Measurements from ENCODE around the gene DNAH9.

The DNAH9 gene

DNA sequence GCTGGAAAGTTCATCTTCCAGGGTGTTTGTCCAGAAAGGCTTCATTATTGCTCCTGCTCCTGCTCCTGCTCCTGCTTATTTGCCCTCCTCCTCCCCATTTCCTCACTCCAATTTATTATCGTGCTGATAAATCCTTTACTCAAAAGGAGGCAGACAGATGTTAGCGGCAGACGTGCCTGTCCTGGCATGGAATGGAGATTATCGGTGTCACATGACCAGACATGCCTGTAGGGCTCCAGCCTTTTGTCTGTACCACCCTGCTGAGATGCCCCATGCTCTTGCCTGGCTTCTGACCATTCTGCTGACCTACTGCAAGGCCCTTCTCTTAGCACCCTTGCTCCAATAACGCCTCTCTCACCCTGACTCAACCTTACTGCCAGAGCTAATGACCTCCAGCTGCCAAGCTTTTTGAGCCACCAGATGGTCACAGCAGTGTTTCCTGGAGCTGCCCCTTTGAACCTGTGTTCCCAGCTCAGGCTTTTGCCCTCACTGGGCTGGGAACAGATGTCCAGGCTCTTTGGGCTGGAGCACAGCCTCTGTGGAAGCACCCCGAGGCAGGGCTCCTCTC lies 12.8 kb downstream of the DNAH9 start:
- DNase-seq (ENCODE audit: low spot score), result peak; percentile 34

DNA sequence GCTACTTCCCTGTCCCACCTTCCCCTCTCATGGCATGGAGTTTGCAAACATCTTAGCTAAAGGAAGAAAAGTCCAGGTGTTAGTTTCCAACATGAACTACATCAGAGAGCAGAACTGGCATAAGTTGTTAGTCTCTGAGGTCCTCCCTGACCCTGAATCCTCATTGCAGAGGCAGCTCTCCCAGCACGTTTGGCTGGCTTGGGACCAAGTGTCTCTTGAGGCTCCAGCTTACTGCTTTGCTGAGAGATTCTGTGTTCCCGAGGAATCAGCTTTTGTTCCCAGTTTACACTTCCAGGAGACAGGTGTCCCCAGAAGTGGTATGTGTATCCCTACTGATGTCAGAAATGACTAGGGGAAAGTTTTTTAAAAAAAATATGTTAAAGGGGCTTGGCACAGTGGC lies 14.7 kb downstream of the DNAH9 start:
- DNase-seq (ENCODE audit: low spot score), result no peak

DNA sequence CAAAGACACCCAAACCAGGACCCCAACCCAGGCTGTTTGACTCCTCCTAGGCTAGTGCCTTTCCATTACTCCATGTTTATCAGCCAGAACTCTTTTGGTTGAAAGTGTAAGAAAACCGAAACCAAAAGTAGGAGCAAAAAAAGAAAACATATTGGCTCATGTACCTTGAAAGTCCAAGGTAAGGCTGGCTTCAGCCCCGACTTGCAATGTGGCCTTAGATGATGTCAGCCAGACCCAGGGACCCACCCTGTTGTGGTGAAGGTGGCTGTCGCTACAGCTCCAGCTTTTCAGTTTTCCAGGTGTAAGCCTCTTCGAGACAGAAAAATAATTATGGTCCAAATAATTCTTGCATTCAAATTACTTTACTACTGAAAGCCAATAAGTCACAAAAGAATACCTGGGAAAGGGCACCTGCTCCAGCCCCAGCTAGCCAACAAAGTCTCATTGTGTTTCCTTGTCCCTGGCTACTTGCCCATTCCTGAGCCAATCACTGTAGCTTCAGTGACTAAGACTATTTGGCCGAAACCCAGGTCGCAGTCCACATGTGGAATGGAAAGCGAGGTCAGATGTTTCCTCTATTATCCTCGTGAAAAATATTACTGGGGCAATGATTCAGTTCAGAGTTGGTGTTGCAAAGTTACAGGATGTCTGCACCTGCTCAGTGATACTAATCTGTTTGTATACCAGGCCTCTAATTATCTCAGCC lies 20.7 kb downstream of the DNAH9 start:
- DNase-seq (ENCODE audit: low spot score), result no peak

DNA sequence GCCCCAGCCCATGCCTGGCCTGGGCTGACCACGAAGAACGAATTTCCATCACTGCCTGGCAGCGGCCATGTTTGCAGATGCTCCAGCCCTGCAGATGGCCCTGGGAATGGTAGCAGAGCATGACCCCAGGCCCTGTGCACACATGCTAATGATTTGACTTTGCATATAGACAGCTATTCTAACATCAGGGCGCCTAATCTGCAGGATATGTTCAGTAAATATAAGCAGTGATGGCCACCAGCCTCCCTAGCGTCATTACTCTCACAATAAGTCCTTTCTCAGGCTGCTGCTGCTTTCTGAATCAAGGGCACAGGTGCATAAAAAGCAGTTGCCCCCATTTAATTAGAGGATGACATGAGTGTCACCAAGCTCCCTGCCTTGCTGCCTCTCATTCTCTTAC lies 24.2 kb downstream of the DNAH9 start:
- DNase-seq (ENCODE audit: low spot score), result no peak

DNA sequence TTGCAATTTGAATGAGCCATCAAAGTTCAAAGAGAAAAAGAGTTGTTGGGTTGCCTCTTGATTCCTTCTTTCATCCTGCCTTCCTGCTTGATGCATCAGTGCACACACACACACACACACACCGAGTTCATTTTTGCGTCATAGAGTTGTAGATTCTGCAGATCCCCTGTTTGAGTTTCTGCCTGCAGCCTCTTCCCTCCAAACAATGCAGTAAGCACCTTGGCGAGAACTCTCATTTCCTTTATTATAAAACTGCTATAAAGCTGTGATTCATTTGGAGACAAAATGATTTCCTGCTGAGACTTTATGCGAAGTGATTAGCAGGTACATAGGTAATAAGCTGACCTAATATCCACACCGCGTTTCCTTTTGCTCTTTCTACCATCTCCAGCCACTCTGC lies 26.7 kb downstream of the DNAH9 start:
- no peak for DNase-seq (ENCODE audit: low spot score)

DNA sequence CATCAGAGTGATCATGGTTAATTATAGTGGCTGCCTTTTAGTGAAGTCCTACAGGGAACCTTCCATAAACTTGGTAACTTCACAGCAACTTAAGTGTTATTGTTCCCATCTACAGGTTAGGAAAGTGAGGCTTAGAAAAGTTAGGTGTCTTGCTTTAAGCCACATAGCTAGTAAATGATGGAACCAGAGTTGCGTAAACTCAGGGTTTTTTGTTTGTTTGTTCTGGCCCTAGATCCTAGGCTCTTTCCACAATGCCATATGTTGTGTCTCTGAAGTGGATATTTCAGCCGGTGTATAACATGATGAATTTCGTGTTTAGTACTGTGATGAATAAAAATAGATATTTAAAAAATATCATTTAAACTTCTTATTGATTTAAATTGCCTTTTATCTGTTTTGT lies 27.6 kb downstream of the DNAH9 start:
- DNase-seq (ENCODE audit: low spot score), result no peak

DNA sequence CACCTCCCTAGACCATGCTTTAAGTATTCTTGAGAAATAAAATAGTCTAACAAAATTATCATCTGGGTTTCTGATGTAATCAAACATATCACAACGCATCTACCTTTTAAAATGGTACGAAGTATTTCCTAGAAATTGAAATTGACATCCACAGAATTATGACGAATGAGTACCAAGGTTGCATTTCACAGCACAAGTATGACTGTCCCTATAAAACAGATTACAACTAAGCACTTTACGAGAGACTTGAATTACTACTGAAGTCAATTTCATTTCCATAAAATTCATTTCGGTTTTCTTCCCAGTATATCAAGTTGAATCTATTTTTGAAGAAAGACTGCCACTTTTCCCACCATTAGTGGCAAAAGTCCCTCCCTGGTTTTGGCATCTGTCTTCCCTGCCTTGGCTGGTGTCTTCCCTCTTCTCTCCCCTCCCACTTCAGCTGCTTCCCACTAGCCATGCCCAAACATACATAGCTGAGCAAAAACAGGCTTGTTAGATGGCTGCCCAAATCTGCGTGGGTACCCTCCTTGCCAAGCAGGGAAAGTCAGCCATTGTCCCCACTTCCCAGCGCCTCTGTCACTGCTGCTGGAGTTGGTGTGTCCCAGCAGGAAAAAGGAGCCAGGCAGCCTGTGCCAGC lies 29.2 kb downstream of the DNAH9 start:
- no peak for DNase-seq (ENCODE audit: low spot score)

DNA sequence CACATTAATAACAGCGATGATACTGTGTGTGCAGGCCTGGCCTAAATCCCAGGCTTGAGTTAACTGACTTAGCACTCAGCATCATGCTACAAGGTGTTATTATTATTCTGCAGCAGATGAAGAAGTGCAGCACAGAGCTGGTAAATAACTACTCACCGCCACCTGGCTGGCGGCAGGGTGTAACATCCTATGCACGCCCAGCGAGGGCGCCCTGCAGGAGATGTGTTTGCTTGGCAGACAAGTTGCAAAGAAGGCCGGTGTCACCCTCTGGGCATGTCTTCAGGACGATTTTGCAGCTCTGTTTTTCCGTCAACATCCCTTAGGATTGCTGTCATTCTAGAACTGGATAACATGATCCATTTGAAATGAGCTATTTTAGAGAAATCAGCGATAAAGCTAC lies 30.1 kb downstream of the DNAH9 start:
- DNase-seq (ENCODE audit: low spot score), result no peak

DNA sequence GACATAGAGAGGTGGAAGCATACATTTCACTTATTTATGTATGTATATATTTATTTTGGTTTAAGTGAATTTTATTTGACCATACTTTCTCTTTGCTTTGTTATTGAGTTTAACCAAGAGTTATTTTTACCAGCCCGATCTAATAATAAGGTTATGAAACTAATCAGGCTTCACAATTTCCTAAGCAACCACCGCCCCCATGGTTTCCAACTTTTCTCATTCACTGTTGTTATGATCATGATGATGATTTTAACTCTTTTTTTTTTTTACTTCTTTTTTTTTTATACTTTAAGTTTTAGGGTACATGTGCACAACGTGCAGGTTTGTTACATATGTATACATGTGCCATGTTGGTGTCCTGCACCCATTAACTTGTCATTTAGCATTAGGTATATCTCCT lies 30.6 kb downstream of the DNAH9 start:
- DNase-seq (ENCODE audit: low spot score), result no peak

DNA sequence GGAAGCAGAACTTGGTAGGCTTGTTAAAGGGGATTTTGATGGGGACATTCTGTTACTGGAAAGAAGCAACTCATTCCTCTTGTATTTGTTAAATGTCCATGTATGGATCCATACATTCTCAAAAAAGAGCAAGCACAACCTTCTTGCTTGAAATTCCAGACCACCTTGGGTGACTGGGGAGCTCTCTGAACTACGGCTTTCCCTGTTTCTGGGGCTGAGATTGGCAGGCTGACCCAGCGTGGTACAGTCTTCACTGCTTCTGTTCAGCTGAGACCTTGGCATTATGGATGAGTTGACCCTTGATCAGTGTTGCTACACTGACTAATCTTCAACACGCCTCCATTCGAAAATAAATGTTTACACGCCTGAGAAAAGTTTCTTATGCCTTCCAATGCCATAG lies 38.5 kb downstream of the DNAH9 start:
- DNase-seq (ENCODE audit: low spot score), result no peak

DNA sequence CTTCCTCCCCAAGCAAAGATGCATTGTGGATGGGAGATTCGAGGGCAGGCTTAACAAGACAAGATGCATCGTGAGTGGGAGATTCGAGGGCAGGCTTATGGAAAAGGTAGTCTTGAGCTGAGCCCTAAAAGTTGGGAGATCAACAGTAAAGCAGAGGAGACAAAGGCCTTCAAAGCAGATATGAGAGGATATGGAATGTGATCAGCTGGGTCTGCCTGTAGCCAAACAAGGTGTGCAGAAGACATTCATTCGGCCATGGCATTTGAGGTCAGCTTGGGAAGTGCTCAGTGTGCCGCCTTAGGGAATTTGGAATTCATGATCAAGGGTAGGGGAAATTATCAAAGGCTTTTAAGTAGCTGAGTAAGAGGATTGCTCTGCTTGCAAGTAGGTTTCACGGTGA lies 39.5 kb downstream of the DNAH9 start:
- no peak for DNase-seq (ENCODE audit: low spot score)

DNA sequence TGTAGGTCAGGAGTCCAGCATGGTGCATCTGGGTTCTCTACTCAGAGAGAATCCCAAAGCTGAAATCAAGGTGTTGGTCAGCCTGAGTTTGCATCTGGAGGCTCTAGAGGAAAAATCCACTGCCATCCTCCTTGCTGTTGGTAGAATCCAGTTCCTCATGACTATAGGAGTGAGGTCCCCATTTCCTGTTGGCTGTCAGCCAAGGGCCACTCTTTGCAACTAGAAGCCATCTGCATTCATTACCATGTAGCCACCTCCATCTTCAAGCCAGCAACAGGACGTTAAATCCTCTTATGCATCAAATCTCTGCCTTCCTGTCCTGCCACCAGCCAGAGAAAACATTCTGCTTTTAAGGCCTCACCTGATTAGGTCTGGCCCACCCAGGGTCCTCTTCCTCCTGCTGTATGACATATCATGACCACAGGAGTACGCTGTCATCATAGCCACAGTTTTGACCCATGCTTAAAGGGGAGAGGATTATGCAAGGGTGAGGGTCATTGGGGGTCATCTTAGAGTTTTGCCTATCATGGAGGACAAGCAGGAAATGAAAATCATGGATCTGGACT lies 40.5 kb downstream of the DNAH9 start:
- DNase-seq (ENCODE audit: low spot score), result no peak

DNA sequence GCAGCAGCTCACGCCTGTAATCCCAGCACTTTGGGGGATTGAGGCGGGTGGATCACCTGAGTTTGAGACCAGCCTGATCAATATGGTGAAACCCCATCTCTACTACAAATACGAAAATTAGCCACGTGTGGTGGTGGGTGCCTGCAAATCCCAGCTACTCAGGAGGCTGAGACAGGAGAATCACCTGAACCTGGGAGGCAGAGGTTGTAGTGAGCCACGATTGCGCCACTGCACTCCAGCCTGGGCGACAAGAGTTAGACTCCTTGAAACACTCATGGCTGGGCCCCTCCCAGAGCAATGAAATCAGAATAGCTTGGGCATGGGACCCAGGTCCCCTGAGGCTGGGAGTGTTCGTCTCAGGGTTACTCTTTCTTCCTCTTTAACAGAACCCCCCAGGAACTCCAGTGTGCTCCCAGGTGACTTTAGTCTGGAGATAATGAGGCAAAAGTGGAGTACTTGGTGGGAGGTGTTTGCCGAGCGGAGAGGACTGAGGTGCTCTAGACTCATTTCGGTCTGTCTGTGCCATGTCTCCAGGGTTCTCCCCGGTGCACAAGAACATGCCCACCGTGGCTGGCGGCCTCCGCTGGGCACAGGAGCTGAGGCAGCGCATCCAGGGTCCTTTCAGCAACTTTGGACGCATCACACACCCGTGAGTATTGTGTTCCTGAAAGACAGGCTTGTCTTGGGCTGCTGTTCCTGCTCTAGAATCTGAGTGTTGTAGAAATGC lies 41.6 kb downstream of the DNAH9 start:
- no peak for DNase-seq (ENCODE audit: low spot score)

DNA sequence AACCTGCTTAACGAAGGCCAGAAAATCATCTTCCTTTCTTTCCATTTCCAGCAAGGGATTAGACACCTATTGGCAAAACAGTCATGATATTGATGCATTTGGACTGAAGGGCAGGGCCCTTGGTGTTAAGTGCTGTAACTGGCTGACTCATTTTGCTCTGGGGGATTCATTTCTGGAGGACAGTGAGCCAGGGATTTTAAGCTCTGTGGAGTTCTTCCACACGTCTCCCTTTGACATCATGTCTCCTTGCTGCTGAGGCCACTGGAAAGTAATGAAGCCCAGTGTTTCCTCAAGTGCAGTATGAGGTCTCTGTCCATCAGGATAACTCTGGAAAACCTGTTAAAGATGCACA lies 42.2 kb downstream of the DNAH9 start:
- no peak for DNase-seq (ENCODE audit: low spot score)

DNA sequence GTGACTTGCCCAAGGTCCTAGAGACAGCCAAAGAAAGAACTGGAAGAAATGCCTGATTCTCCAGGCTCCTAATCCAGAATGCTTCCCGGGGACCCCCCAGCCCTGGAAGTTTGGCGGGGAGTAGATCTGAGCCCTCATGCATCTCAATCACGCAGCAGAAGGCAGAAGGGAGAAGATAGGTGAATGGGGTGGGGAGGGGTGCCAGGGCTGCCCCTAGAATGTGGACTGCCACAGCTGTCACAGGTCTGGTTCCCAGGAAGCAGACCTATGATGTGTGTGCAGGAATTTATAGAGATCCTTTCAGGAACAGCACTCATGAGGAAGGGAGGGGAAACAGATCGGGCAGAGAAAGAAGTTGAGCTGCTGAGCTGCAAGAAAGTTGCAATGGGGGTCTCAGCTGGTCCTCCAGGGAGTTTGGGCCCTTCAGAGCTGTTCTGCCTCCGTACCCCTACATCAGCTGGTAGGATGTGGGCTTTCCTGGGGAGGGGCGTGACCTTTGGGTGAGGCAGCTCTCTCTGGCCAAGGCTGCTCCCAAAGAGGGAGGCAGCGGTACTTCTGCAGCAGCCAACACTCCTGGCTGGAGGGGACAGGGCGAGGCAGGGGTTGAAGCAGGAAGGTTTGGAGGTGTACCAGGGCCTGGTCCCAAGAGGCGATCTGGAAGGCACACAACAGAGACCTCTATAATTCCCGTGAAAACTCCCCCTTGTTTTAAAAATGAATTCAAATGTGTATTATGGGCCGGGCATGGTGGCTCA lies 43.4 kb downstream of the DNAH9 start:
- no peak for DNase-seq (ENCODE audit: low spot score)

DNA sequence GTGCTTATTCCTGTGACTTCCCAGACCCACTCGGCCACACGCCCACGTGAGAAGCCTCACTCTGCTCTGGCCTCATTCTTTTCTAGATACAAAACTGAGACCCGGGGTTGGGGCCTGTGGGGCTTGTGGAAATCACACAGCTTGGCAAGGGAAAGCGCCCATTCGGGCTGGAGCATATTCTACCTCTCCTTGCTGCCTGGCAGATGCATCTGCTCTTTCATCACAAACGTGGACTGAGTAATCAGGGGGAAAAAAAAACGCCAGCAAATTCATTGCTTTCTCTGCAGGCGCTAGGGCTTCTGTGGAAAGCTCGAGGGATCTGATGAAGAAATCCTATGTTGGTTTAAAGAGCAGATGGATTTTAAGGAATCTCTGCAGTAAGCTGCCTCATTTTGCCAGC lies 44.4 kb downstream of the DNAH9 start:
- no peak for DNase-seq (ENCODE audit: low spot score)

DNA sequence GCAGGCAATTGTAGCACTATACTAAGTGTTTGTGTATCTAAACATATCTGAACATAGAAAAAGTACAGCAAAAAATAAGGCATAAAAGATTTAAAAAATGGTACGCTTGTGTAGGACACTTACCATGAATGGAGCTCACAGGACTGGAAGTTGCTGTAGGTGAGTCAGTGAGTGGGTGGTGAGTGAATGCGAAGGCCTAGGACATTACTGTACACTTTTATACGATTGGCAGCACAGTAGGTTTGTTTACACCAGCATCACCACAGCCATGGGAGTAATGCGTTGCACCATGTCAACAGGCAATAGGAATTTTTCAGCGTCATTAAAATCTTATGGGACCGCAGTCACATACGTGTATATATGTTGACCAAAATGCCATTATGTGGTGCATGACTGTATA lies 45.6 kb downstream of the DNAH9 start:
- no peak for DNase-seq (ENCODE audit: low spot score)

DNA sequence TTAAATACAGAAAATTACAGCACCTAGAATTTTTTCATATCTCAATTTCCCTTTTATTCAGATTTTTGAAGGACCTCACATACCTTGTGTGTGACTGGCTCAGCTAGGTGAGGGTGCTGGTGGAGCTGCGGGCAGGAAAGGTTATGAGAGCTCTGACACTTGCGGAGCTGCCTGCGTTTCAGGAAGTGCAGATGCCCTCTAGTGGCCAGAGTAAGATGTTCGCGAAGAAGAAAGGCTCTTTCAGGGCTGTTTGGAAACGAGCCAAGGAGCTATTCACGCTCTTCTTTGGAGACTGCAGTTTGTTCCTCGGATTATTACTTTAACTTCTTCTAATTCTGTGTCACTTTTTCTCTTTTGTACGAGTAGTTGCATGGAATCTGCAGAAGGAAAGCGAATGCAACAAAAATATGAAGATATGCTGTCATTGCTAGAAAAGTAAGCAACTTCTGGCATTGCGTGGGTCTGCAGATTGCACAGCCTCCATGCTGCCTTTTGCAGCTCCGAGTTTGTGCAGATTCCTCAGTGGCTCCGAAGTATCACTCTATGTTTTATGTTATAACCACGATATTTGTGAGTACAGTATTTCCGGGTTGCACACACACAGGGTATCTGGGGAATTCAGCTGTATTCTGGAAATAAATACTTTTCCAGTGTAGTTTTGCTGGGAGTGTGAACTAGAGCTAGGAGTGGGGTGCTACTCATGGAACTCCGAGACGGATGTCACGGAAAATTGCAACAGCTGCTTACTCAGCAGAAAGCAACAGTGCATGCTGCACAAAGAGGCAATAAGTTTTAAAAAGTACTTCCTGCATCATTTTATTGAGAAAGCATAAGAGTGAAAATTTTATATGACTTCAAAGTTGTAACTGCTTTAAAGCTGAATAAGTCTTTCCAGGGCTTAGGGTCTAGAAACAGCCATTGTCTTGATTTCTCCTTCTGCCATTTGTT lies 46.3 kb downstream of the DNAH9 start:
- peak; percentile 61 for DNase-seq (ENCODE audit: low spot score)

DNA sequence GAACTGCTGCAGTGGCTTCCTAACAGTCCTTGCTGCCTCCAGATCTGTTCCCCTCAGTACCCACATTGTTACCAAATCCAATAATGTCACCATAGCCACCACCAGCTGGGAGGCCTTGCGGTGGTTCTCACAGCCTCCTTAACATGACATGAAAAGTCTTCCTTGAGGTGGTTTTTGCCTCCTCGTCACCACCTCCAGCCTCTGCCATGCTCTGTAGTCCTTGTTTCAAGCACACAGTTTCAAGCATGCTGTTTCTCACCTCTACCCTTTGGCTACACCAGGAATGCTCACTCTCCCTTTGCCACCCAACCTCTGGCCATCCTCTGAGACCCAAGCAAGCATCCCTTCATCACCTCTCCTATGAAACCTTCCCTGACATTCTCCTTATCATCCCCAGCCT lies 47.2 kb downstream of the DNAH9 start:
- DNase-seq (ENCODE audit: low spot score), result no peak

DNA sequence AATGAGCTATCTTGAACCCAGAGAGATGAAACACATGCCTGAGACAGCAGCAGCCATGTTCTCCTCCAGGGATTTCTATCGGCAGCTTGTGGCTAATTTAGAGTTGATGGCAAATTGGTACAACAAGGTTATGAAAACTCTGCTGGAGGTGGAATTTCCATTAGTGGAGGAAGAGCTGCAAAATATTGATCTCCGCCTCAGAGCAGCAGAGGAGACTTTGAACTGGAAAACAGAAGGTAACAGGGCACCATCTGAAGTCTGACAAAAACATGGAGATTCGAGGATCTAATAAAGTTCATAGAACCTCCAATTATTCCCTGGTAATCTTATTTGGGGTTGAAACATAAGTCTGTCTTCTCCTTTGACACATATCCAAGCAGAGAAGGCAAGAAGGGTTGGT lies 52.8 kb downstream of the DNAH9 start:
- no peak for DNase-seq (ENCODE audit: low spot score)

DNA sequence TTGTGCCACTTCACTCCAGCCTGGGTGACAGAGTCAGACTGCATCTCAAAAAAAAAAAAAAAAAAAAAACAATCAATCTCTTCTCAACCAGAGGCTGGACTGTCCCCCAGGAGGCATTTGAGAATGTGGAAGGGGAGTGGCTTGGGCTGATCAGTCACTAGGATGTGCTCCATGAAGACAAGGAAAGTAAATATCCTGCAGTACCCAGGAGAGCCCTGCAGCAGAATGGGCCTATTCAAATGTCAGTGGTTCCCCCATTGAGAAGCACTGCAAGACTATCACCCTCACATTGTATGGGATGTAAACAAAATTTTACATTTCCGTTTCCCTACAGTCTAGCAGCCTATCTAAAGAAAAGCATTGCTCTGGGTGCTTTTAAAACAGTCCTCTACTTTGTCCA lies 70.3 kb downstream of the DNAH9 start:
- DNase-seq (ENCODE audit: low spot score), result no peak
